A549 (cell line): ENCODE measurements around the gene DRD5. TPM values are rescaled to one million over a fixed set of nuclear protein-coding genes. Genes with fewer than 3 reads are reported as not detected.

Source experiments
- ATAC-seq, 2 experiments: fragments of 200-7000 bp in 1 of 2; fragments of >200 bp in 1 of 2; cut with Nextera tagmentation in 1 of 2; cut with Tn5 transposase in 1 of 2; 3 replicates each; pipeline versions ENCODE4 v1.8.0 to v1.9.1; 2018 to 2020; ENCODE audit warnings: mild to moderate bottlenecking in 1 of 2, moderate library complexity in 1 of 2
- CTCF ChIA-PET: fragments of 300-600 bp; sonication (Branson Sonifier 250); formaldehyde crosslinking; extraction: SDS; loops from one replicate; lab custom pipeline; 2021; ENCODE audit warnings: antibody characterized with exemption, inconsistent platforms; lab: Yijun Ruan, JAX
- POLR2A ChIA-PET: fragments of 350-600 bp; formaldehyde crosslinking; extraction: SDS; loops from one replicate; lab custom pipeline; 2021; ENCODE audit warnings: antibody characterized with exemption, inconsistent platforms; lab: Yijun Ruan, JAX
- DNase-seq, 2 experiments: peaks; one replicate each; pipeline versions ENCODE4 v3.0.0 to v3.0.0-alpha.2; 2011 to 2016; ENCODE audit warnings: low read depth in 1 of 2, low spot score in 1 of 2
- FAIRE-seq: peaks from 2 replicates; lab custom pipeline; 2011; peaks lifted over from hg19 to GRCh38; lab: Jason Lieb, UNC
- H3K27ac ChIP-seq, 2 experiments: fragments of >200 bp; sonication (Bioruptor Twin); formaldehyde crosslinking; 3 replicates each; pipeline ENCODE4 v1.5.1; 2016 to 2017
- H3K4me1 ChIP-seq: fragments of >200 bp; sonication (Bioruptor Twin); formaldehyde crosslinking; 3 replicates; pipeline ENCODE4 v1.6.1; 2016
- H3K4me2 ChIP-seq: fragments of >200 bp; sonication (Bioruptor Twin); formaldehyde crosslinking; 3 replicates; pipeline ENCODE4 v1.6.1; 2016
- H3K4me3 ChIP-seq: fragments of >200 bp; sonication (Bioruptor Twin); formaldehyde crosslinking; 3 replicates; pipeline ENCODE4 v1.5.1; 2016
- H3K9me3 ChIP-seq: fragments of >200 bp; sonication (Bioruptor Twin); formaldehyde crosslinking; 3 replicates; pipeline ENCODE4 v1.6.1; 2016
- CBX2 ChIP-seq: fragments of 200-600 bp; sonication (generic); IDR thresholded peaks from 2 replicates; pipeline ENCODE4 v1.6.1; 2016; ENCODE audit warnings: low read depth, mild to moderate bottlenecking, borderline replicate concordance
- EHF ChIP-seq: fragments of 250-450 bp; sonication (Bioruptor Pico); IDR thresholded peaks from 2 replicates; pipeline ENCODE4 v1.5.0; 2020; ENCODE audit warnings: mild to moderate bottlenecking
- EHMT2 ChIP-seq: fragments of 200-600 bp; sonication (generic); IDR thresholded peaks from 2 replicates; pipeline ENCODE4 v1.6.1; 2016; ENCODE audit warnings: antibody characterized with exemption, low read depth, mild to moderate bottlenecking, moderate library complexity
- FOXS1 ChIP-seq: fragments of 250-450 bp; sonication (Bioruptor Pico); IDR thresholded peaks from 2 replicates; pipeline ENCODE4 v1.5.0; 2020; ENCODE audit warnings: mild to moderate bottlenecking, moderate library complexity
- HDAC2 ChIP-seq: fragments of 200-600 bp; sonication (generic); IDR thresholded peaks from 2 replicates; pipeline ENCODE4 v1.6.1; 2016
- HMGXB4 ChIP-seq: fragments of 250-450 bp; sonication (Bioruptor Pico); IDR thresholded peaks from 2 replicates; pipeline ENCODE4 v1.5.0; 2021; ENCODE audit warnings: mild to moderate bottlenecking, moderate library complexity, borderline replicate concordance
- HOXA7 ChIP-seq: fragments of 250-450 bp; sonication (Bioruptor Pico); IDR thresholded peaks from 2 replicates; pipeline ENCODE4 v1.5.0; 2020; ENCODE audit warnings: mild to moderate bottlenecking, moderate library complexity
- HOXB13 ChIP-seq: fragments of 250-450 bp; sonication (Bioruptor Pico); IDR thresholded peaks from 2 replicates; pipeline ENCODE4 v1.5.0; 2020; ENCODE audit warnings: low read depth, mild to moderate bottlenecking, moderate library complexity
- KDM1A ChIP-seq: fragments of 200-600 bp; sonication (generic); IDR thresholded peaks from 2 replicates; pipeline ENCODE4 v1.6.1; 2016; ENCODE audit warnings: low read depth, mild to moderate bottlenecking
- MYC ChIP-seq: IDR thresholded peaks from 2 replicates; pipeline ENCODE4 v1.6.1; 2012; ENCODE audit warnings: mild to moderate bottlenecking, inconsistent platforms, low read length, improper control_type of control experiment, borderline replicate concordance
- NFE2L2 ChIP-seq: fragments of 150-350 bp; conservative IDR thresholded peaks from 2 replicates; pipeline ENCODE4 v1.6.1; 2014; ENCODE audit warnings: low read length
- RAD21 ChIP-seq, 2 experiments: fragments of >200 bp in 1 of 2; sonication (Bioruptor Twin) in 1 of 2; formaldehyde crosslinking in 1 of 2; IDR thresholded peaks in 1 of 2; conservative IDR thresholded peaks in 1 of 2; 2 replicates in 1 of 2; 3 replicates in 1 of 2; pipeline ENCODE4 v1.6.1; 2012 to 2018; ENCODE audit warnings: inconsistent platforms in 1 of 2
- REST ChIP-seq: fragments of 200-600 bp; sonication (generic); IDR thresholded peaks from 2 replicates; pipeline ENCODE4 v1.6.1; 2016; ENCODE audit warnings: antibody characterized with exemption, mild to moderate bottlenecking, moderate library complexity
- SMC3 ChIP-seq: fragments of >200 bp; sonication (Bioruptor Twin); formaldehyde crosslinking; IDR thresholded peaks from 3 replicates; pipeline ENCODE4 v1.6.1; 2018; ENCODE audit warnings: inconsistent platforms
- ZSCAN20 ChIP-seq: fragments of 250-450 bp; sonication (Bioruptor Pico); IDR thresholded peaks from 2 replicates; pipeline ENCODE4 v1.8.0; 2022; ENCODE audit warnings: mild to moderate bottlenecking, moderate library complexity
- WGBS: methylation state at CpG from one replicate; pipeline ENCODE4 v1.1.6; 2017; ENCODE audit errors: missing lambda C conversion rate; 5-methylcytosine and 5-hydroxymethylcytosine counted together
- polyA plus RNA-seq, 4 experiments: library from polyadenylated mRNA; depleted of rRNA in 3 of 4; stranded (reverse); fragments of >200 nt; fragmentation: RNase III in 1 of 4; extraction: RNeasy Plus Mini Kit Qiagen cat#74134 plus additional on column Dnase treatment in 1 of 4; gene quantifications; 2 replicates in 3 of 4; 3 replicates in 1 of 4; pipeline ENCODE4 v1.2.3, GENCODE V29; 2011 to 2017
- TF ChIP-seq, protein P1 (sequence below): fragments of >200 bp; sonication (Bioruptor Twin); formaldehyde crosslinking; IDR thresholded peaks from 3 replicates; pipeline ENCODE4 v1.6.1; 2016
- TF ChIP-seq, protein P2 (sequence below): fragments of >200 bp; sonication (Bioruptor Twin); formaldehyde crosslinking; IDR thresholded peaks from 3 replicates; pipeline ENCODE4 v1.5.1; 2016

DRD5 gene
- polyA plus RNA-seq, 2 of the 4 experiments (the other 2 are of a cell fraction): not detected

DNA sequence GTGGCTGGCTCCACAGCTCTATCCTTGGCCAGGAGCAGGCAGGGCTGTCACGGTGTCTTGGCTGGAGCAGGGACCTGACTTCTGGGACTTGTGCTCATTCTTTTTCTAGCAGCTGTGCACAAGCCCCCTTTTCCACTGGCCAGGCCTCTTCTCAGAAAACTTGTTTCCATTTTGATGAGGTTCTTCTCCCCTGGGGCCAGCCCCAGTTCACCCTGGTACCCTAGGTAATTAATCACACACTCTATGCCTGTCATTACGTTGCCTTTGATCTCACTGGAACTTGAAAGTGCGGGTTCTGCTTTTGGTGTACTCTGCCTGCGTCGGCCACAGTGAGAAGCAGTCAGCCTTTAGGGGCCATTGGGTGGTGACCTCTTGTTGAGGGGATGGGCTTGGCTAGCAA is 26.6 kb downstream of the DRD5 start:
- H3K4me1 ChIP-seq: no peaks in the 10 kb centered on the region
- H3K9me3 ChIP-seq: no peaks in the 10 kb centered on the region
- POLR2A ChIA-PET: no interaction called here
- H3K27ac ChIP-seq: no peak overlapping the region
- 39% methylated on average over 4 of the region's 5 CpGs for WGBS
- TF ChIP-seq REST (no peak), HMGXB4 (CRISPR knock-in tag) (no peak), RAD21 (conservative IDR thresholded peaks at IDR 0.05 in 1 of 2, IDR thresholded peaks at IDR 0.05 in 1 of 2) (no peak)
- CTCF ChIA-PET: no interaction called here
- FAIRE-seq (no peak), DNase-seq (no peak), ATAC-seq (no peak)
- no peak overlapping the region for H3K4me3 ChIP-seq
- no peak overlapping the region for H3K4me2 ChIP-seq

DNA sequence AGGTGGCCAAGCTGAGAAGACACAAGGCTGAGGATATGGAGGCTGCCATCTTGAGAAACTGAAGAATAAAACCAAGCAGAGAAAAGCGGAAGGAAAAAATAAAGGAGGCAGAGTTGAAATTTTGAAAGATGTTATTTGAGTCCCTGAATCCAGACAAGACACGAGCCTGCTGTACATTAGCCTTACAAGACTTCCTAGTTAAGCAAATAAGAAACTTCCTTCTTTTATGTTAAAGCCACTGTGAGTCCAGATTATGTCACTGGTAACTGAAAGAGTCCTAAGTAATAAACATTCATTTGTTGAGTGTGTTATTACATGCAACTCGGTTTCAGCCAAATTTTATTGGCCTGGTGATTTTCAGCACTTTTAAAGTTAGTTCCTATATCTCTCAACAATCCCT is 30.4 kb downstream of the DRD5 start:
- no peak overlapping the region for H3K27ac ChIP-seq
- ChIA-PET POLR2A (no interaction called here), CTCF (no interaction called here)
- DNase-seq (no peak), ATAC-seq (no peak), FAIRE-seq (no peak)
- H3K4me1 ChIP-seq: no peaks in the 10 kb centered on the region
- no peaks in the 10 kb centered on the region for H3K9me3 ChIP-seq
- TF ChIP-seq NFE2L2 (no peak), ZSCAN20 (CRISPR knock-in tag) (no peak), FOXS1 (CRISPR knock-in tag) (no peak), SMC3 (no peak), HDAC2 (no peak), HOXA7 (no peak), EHMT2 (no peak), HOXB13 (CRISPR knock-in tag) (no peak), EHF (CRISPR knock-in tag) (no peak), CBX2 (no peak), MYC (no peak), KDM1A (no peak), HMGXB4 (CRISPR knock-in tag) (no peak)
- TF ChIP-seq, protein P1, sequence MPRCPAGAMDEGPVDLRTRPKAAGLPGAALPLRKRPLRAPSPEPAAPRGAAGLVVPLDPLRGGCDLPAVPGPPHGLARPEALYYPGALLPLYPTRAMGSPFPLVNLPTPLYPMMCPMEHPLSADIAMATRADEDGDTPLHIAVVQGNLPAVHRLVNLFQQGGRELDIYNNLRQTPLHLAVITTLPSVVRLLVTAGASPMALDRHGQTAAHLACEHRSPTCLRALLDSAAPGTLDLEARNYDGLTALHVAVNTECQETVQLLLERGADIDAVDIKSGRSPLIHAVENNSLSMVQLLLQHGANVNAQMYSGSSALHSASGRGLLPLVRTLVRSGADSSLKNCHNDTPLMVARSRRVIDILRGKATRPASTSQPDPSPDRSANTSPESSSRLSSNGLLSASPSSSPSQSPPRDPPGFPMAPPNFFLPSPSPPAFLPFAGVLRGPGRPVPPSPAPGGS: no peak
- TF ChIP-seq, protein P2, sequence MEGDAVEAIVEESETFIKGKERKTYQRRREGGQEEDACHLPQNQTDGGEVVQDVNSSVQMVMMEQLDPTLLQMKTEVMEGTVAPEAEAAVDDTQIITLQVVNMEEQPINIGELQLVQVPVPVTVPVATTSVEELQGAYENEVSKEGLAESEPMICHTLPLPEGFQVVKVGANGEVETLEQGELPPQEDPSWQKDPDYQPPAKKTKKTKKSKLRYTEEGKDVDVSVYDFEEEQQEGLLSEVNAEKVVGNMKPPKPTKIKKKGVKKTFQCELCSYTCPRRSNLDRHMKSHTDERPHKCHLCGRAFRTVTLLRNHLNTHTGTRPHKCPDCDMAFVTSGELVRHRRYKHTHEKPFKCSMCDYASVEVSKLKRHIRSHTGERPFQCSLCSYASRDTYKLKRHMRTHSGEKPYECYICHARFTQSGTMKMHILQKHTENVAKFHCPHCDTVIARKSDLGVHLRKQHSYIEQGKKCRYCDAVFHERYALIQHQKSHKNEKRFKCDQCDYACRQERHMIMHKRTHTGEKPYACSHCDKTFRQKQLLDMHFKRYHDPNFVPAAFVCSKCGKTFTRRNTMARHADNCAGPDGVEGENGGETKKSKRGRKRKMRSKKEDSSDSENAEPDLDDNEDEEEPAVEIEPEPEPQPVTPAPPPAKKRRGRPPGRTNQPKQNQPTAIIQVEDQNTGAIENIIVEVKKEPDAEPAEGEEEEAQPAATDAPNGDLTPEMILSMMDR: no peak
- no peak overlapping the region for H3K4me3 ChIP-seq
- H3K4me2 ChIP-seq: no peak overlapping the region
- 24% methylated on average over 3 of the region's 3 CpGs for WGBS
